GM21447 (cell line): ENCODE results near the gene RPS6KC1.
"Not testable (repeated sequence)": the region's sequence is repeated elsewhere in the genome, so short reads cannot be mapped to it uniquely, and the experiment has no call there.

Source experiments
- ATAC-seq: cut with Tn5 transposase; IDR thresholded peaks from one replicate; pipeline ENCODE4 v1.9.1; 2021; ENCODE audit not compliant: unreplicated experiment

RPS6KC1 gene

GRCh38 chr1:213054733-213055591 is 3.9 kb downstream of the RPS6KC1 start:
- no peak for ATAC-seq

- ATAC-seq = no peak
Observed at GRCh38 chr1:213055767-213056166, 4.7 kb downstream of the RPS6KC1 start.

- ATAC-seq = no peak
Observed at GRCh38 chr1:213057264-213058059, 6.4 kb downstream of the RPS6KC1 start.

GRCh38 chr1:213060836-213061235 is 9.8 kb downstream of the RPS6KC1 start:
- ATAC-seq = no peak

- no peak for ATAC-seq
Observed at GRCh38 chr1:213061263-213061662, 10.2 kb downstream of the RPS6KC1 start.

- no peak for ATAC-seq
Observed at GRCh38 chr1:213065800-213066199, 14.8 kb downstream of the RPS6KC1 start.

GRCh38 chr1:213066363-213066762 is 15.3 kb downstream of the RPS6KC1 start:
- no peak for ATAC-seq

GRCh38 chr1:213067352-213067751 is 16.3 kb downstream of the RPS6KC1 start:
- ATAC-seq = no peak

- peak; percentile 95 for ATAC-seq
Observed at GRCh38 chr1:213070406-213070805, 19.4 kb downstream of the RPS6KC1 start.

- peak; percentile 68 for ATAC-seq
Observed at GRCh38 chr1:213075725-213076124, 24.7 kb downstream of the RPS6KC1 start.

- ATAC-seq = no peak
Observed at GRCh38 chr1:213082420-213083111, 31.5 kb downstream of the RPS6KC1 start.

GRCh38 chr1:213083112-213083445 is 32.0 kb downstream of the RPS6KC1 start:
- ATAC-seq = no peak

- ATAC-seq = no peak
Observed at GRCh38 chr1:213087911-213088310, 36.9 kb downstream of the RPS6KC1 start.

- no peak for ATAC-seq
Observed at GRCh38 chr1:213089924-213090677, 39.1 kb downstream of the RPS6KC1 start.

- no peak for ATAC-seq
Observed at GRCh38 chr1:213094446-213094845, 43.4 kb downstream of the RPS6KC1 start.

GRCh38 chr1:213095467-213095866 is 44.4 kb downstream of the RPS6KC1 start:
- no peak for ATAC-seq

- no peak for ATAC-seq
Observed at GRCh38 chr1:213099682-213100399, 48.8 kb downstream of the RPS6KC1 start.

GRCh38 chr1:213100565-213100964 is 49.5 kb downstream of the RPS6KC1 start:
- ATAC-seq = not testable (repeated sequence)

- ATAC-seq = peak; percentile 59
Observed at GRCh38 chr1:213103377-213104306, 52.6 kb downstream of the RPS6KC1 start.
